Muscle layer of colon (tissue), 2 donors: ENCODE measurements around the gene MT1F.

ENCODE experiments used
- H3K27ac ChIP-seq: one replicate; pipeline ENCODE4 v1.7.0; 2013; ENCODE audit warnings: low read depth, mild to moderate bottlenecking, low read length, moderate library complexity
- H3K27me3 ChIP-seq, 2 donors: one replicate each; pipeline ENCODE4 v1.7.0; 2013; ENCODE audit warnings: low read length in 2 of 2, mild to moderate bottlenecking in 2 of 2; ENCODE audit not compliant: insufficient read depth in 2 of 2, control insufficient read depth in 1 of 2
- H3K36me3 ChIP-seq: one replicate; pipeline ENCODE4 v1.7.0; 2013; ENCODE audit warnings: mild to moderate bottlenecking, low read length; ENCODE audit not compliant: insufficient read depth
- H3K4me1 ChIP-seq: one replicate; pipeline ENCODE4 v1.7.0; 2013; ENCODE audit warnings: mild to moderate bottlenecking, low read length; ENCODE audit not compliant: insufficient read depth
- H3K4me3 ChIP-seq, 2 donors: one replicate each; pipeline ENCODE4 v1.7.0; 2013; ENCODE audit warnings: low read length in 2 of 2, low read depth in 1 of 2, mild to moderate bottlenecking in 1 of 2, moderate library complexity in 1 of 2
- H3K9ac ChIP-seq: one replicate; pipeline ENCODE4 v1.7.0; 2013; ENCODE audit warnings: low read length
- H3K9me3 ChIP-seq: one replicate; pipeline ENCODE4 v1.7.0; 2013; ENCODE audit warnings: mild to moderate bottlenecking, low read length
- donor health status: abdominal sarcoma.
- donor health status: Adenocarcinoma of cecum.

The MT1F gene

GRCh38 chr16:56636616-56637413 lies 20.9 kb upstream of the MT1F start:
- Histone ChIP-seq H3K27ac (no peak overlapping the region), H3K9ac (no peak overlapping the region), H3K27me3 (peaks cover 57 to 63% of the 10 kb centered on the region in 2 donors), H3K9me3 (no peaks in the 10 kb centered on the region), H3K4me1 (peaks cover 30% of the 10 kb centered on the region), H3K36me3 (no peaks in the 10 kb centered on the region), H3K4me3 (no peak overlapping the region)

- Histone ChIP-seq H3K9ac (no peak within 1 kb of the TSS), H3K4me3 (peak within 1 kb of the TSS; percentile 52 to 62), H3K27ac (no peak within 1 kb of the TSS), H3K36me3 (no peaks in the 10 kb centered on the region), H3K9me3 (no peaks in the 10 kb centered on the region), H3K4me1 (peaks cover 23% of the 10 kb centered on the region), H3K27me3 (peaks cover 57 to 60% of the 10 kb centered on the region in 2 donors)
Measured at GRCh38 chr16:56637814-56638750, 19.7 kb upstream of the MT1F start, which contains the start of gene MT1A. Gene MT1A (plus strand): TSS chr16:56638666. CDS start chr16:56638739, 73 bp downstream.

- H3K9me3 ChIP-seq: no peaks in the 10 kb centered on the region
- no peaks in the 10 kb centered on the region for H3K36me3 ChIP-seq
- H3K27ac ChIP-seq: no peak overlapping the region
- H3K27me3 ChIP-seq: peaks cover 59 to 70% of the 10 kb centered on the region in 2 donors
- peaks cover 27% of the 10 kb centered on the region for H3K4me1 ChIP-seq
- no peak overlapping the region for H3K9ac ChIP-seq
- H3K4me3 ChIP-seq: peak overlapping the region in 1 of 2 donors; percentile 52
Measured at GRCh38 chr16:56639045-56639444, 18.7 kb upstream of the MT1F start.

GRCh38 chr16:56640076-56640475 lies 17.7 kb upstream of the MT1F start:
- H3K9ac ChIP-seq: no peak overlapping the region
- H3K27me3 ChIP-seq: peaks cover 57 to 70% of the 10 kb centered on the region in 2 donors
- no peak overlapping the region for H3K4me3 ChIP-seq
- H3K36me3 ChIP-seq: no peaks in the 10 kb centered on the region
- no peaks in the 10 kb centered on the region for H3K9me3 ChIP-seq
- no peak overlapping the region for H3K27ac ChIP-seq
- H3K4me1 ChIP-seq: peaks cover 24% of the 10 kb centered on the region

- H3K4me1 ChIP-seq: peaks cover 16% of the 10 kb centered on the region
- H3K27me3 ChIP-seq: peaks cover 57 to 70% of the 10 kb centered on the region in 2 donors
- H3K36me3 ChIP-seq: no peaks in the 10 kb centered on the region
- no peak overlapping the region for H3K9ac ChIP-seq
- H3K9me3 ChIP-seq: no peaks in the 10 kb centered on the region
- H3K27ac ChIP-seq: no peak overlapping the region
- H3K4me3 ChIP-seq: no peak overlapping the region
Measured at GRCh38 chr16:56641166-56641565, 16.6 kb upstream of the MT1F start.

- Histone ChIP-seq H3K27ac (no peak overlapping the region), H3K4me1 (peaks cover 12% of the 10 kb centered on the region), H3K9me3 (no peaks in the 10 kb centered on the region), H3K9ac (no peak overlapping the region), H3K4me3 (peak overlapping the region; percentile 28 to 38), H3K27me3 (peaks cover 50 to 62% of the 10 kb centered on the region in 2 donors), H3K36me3 (no peaks in the 10 kb centered on the region)
Measured at GRCh38 chr16:56643080-56643778, 14.5 kb upstream of the MT1F start.

- Histone ChIP-seq H3K4me3 (peak overlapping the region; percentile 28 to 38), H3K4me1 (peaks cover 8% of the 10 kb centered on the region), H3K9me3 (no peaks in the 10 kb centered on the region), H3K36me3 (no peaks in the 10 kb centered on the region), H3K27ac (no peak overlapping the region), H3K9ac (no peak overlapping the region), H3K27me3 (peaks cover 47 to 62% of the 10 kb centered on the region in 2 donors)
Measured at GRCh38 chr16:56643833-56644232, 13.9 kb upstream of the MT1F start.

- no peaks in the 10 kb centered on the region for H3K36me3 ChIP-seq
- no peak overlapping the region for H3K27ac ChIP-seq
- no peak overlapping the region for H3K9ac ChIP-seq
- no peak overlapping the region for H3K4me3 ChIP-seq
- no peaks in the 10 kb centered on the region for H3K9me3 ChIP-seq
- peaks cover 32 to 51% of the 10 kb centered on the region in 2 donors for H3K27me3 ChIP-seq
- peaks cover 6% of the 10 kb centered on the region for H3K4me1 ChIP-seq
Measured at GRCh38 chr16:56645311-56645710, 12.4 kb upstream of the MT1F start.

- Histone ChIP-seq H3K36me3 (no peaks in the 10 kb centered on the region), H3K9me3 (no peaks in the 10 kb centered on the region), H3K27ac (no peak overlapping the region), H3K4me3 (no peak overlapping the region), H3K4me1 (peaks cover 6% of the 10 kb centered on the region), H3K27me3 (peaks cover 28 to 51% of the 10 kb centered on the region in 2 donors), H3K9ac (no peak overlapping the region)
Measured at GRCh38 chr16:56645838-56646237, 11.9 kb upstream of the MT1F start.

- Histone ChIP-seq H3K4me3 (no peak overlapping the region), H3K9me3 (no peaks in the 10 kb centered on the region), H3K27ac (no peak overlapping the region), H3K27me3 (peaks cover 28 to 51% of the 10 kb centered on the region in 2 donors), H3K4me1 (peaks cover 6% of the 10 kb centered on the region), H3K9ac (no peak overlapping the region), H3K36me3 (no peaks in the 10 kb centered on the region)
Measured at GRCh38 chr16:56647641-56648431, 9.9 kb upstream of the MT1F start.
